Brain pericyte (primary cell): Measurements from ENCODE around the gene C1QBP.
"Not testable (repeated sequence)": the region's sequence is repeated elsewhere in the genome, so short reads cannot be mapped to it uniquely, and the experiment has no call there.

Experiments
- DNase-seq: peaks from one replicate; pipeline ENCODE4 v3.0.0-alpha.2; 2012; ENCODE audit warnings: low read depth, low spot score

The C1QBP gene

DNA sequence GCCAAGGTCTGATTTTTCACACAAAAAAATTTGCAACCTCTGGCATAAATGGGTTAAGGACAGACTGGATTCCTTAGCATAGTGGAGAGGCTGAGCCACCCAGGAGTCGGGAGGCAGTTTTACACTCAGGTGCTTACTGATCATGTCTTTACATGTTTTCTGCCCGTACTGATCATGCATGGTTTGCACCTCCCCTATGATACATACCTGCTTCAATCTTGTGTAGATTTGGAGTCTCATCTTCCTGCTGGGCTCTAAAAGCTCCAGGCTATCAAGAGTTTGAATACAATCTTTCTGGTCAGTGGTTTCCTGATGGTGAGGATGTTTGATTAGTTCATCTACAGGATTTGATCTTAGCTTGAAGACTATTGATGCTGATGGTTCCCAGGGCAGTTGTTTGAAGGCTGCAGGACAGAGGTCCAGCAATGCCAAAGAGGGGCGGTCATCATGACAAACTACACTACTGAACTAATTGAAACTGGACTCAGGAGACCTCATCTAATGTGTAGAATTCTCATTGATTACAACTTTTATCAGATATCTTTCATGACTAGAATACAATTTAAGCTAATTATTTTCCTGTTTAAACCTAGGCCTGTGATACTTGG, 6.9 kb downstream of the C1QBP start:
- DNase-seq: no peak

DNA sequence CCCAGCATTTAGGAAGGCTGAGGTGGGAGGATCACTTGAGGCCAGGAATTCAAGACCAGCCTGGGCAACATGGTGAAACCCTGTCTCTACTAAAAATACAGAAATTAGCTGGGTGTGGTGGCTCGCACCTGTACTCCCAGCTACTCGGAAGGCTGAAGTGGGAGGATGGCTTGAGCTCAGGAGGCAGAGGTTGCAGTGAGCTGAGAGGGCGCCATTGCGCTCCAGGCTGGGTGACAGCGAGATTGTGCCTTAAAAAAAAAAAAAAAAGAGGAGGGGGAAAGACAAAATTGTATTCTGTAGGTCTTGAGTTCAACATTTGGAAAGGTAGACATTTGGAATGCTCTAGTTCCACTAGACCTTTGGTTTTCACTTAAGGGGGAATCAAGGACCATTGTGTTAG, 7.7 kb downstream of the C1QBP start:
- DNase-seq: not testable (repeated sequence)

DNA sequence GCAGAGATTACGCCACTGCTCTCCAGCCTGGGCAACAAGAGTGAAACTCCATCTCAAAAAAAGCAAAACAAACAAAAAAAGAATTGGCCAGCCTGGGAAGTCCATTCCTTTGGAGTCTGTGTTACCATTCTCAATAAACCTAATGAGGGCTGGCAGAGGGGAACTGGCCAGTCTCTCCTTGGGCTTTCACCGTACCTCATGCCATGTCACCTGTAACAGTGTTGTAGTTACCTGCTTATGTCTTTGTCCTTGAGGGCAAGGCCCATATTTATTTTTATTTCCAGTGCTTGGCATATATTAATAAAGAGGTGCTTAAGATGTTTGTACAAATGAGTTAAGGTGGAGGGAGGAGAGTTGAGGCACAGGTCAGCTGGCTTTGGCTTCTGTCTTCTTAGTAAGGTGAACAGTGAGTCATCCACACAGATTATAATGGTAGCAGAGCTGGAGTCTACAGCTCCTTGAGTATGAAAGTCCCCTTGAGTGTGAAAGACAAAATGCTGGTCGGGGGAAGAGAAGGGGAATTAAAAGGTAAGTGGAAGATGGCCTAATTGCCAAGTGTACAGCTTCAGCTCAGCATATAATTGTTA, 8.4 kb downstream of the C1QBP start:
- DNase-seq: no peak

DNA sequence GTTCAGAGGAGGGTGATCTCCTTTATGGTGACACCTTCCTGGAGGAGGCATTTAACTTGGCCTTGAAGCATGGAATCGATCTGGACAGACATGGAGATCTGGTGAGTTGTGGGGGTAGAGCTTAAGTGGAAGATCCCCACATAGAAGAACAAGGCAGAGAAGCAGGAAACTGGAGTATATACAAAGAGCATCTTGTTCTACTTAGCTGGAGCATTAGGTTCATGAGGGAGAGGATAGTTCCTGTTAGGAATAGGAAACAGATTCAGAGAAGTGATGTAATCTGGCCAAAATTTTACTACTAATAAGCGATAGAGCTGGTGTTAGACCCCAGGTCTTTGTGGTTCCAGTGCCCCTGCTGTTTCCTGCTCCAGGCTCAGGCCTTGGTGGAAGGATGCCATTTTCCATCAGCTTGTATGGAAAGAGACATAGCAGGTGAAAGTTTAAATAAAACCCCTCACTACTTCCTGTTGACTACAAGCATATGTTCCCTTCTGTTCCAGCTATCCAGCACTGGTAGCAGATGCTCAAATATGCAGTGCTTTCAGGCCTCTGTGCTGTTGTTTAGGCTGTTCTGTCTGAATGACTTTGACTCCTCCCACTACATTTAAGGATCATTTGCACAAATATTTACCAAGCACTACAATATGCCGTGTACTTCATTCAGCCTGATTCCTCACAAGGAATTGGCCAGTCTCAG, 9.6 kb downstream of the C1QBP start:
- DNase-seq: no peak

DNA sequence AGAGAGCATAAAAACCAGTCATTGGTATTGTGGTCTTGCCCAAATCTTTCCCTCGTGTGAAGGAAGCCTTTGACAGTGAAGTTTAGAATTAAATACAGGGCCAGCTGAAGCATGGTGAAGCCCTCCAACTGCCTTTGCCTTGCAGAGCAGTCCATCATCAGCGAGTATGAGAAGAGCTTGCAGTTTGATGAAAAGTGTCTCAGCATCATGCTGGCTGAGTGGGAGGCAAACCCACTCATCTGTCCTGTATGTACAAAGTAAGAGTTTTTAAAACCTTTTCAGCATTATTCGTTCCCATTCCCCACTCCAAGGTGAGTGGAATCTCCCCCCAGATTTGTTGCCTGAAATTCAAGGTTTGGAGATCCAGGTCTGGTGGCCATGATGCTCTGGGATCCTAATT, 13.1 kb downstream of the C1QBP start:
- DNase-seq: no peak

DNA sequence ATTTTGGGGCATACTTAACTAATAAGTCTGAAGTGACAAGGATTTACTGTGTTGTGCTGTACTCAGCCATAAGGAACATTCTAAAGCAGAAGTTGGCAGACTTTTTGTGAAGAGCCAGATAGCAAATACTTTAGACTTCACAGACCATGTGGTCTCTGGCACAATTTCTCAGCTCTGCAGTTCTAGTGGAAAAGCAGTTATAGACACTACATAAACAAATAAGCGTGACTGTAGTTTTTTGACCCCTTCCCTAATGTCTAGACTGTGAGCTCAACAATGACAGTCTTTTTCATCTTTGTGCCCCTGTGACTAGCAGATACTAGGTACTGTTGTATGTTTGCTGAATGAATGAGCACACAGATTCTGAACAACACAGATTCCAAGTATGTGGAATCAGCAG, 14.0 kb downstream of the C1QBP start:
- DNase-seq: no peak

DNA sequence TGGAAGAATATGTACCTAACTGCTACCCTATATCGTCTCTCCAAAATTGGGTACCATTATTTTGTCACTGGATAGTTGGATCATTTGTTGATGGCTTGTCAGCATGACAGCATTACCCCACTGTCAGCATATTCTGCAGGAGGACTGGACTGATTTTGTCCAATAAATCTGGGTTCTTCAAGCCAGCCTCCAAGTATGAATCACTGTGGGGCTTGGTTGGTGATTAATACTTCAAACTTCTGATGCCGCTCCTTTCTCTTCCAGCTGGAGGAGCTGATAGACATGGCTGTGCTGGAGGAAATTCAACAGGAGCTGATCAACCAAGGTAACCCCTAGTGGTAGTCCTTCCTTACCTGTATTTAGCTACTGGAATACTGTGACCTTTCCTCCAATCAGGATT, 16.4 kb downstream of the C1QBP start:
- DNase-seq: no peak

DNA sequence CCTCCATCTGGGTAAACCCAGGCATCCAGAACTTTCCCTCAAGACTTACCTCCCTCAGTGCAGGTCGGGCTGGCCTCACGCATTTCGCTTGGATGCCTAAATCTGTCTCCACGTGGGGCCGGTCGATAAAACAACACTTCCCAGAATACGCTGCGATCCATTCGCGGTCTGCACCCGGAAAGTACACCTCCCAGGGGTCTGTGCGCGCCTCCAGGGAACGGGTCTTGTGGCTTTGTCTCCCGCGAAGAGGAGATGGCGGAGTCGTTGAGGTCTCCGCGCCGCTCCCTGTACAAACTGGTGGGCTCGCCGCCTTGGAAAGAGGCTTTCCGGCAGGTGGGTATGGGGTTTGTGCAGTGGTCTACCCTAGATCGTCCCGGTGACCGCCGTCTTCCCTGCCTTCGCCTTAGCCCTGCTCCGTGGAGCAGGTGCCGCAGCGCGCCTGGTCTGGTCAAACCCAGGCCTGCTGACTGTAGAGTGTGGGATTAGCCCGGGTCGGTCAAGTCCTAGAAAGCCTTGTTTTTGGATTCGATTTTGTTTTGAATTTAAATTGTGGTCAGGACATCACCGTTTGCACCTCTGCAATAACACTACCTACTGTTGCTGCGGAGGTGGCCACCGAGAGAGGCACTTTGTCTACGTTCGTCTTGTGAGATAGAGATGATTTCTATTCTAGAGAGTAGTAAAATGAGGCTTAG, 18.8 kb downstream of the C1QBP start, which contains the start of gene RPAIN:
TSS of gene RPAIN (plus strand) at position 224 of the 695 bp plus-strand sequence. CDS start at position 253, 29 bp downstream.
- DNase-seq: no peak

DNA sequence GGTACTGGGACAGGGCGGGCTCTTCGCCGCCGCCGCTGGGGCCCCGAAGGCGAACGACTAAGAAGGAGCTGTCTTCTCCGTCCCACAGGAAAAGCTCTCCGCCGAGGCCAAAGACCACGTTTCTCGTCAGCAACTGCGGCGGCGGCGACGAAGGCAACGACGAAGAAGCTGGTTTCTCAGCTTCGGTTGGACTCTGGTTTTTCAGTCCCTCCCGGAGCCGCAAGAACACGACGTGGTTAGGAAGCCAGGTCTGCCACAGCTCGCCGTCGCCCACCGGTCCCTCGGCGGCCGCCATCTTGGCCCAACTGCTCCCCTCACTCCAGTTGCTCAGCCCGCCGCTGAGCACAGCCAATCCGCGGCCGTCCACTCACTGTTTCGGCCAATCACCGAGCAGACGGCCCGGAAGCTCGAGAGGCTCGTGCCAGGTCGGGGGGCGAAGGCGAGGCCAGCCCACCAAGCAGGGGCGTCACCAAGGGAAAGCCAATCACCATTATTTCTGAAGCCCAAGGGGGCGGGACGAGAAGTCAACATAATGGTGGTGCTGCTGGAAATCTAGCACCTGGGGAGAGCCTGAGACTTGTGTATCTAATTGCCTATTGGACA, 19.5 kb downstream of the C1QBP start, which contains the start of gene NUP88:
TSS of gene NUP88 (minus strand) at position 307 of the 603 bp plus-strand sequence. CDS start at position 295, 12 bp downstream.
- peak; percentile 94 for DNase-seq

DNA sequence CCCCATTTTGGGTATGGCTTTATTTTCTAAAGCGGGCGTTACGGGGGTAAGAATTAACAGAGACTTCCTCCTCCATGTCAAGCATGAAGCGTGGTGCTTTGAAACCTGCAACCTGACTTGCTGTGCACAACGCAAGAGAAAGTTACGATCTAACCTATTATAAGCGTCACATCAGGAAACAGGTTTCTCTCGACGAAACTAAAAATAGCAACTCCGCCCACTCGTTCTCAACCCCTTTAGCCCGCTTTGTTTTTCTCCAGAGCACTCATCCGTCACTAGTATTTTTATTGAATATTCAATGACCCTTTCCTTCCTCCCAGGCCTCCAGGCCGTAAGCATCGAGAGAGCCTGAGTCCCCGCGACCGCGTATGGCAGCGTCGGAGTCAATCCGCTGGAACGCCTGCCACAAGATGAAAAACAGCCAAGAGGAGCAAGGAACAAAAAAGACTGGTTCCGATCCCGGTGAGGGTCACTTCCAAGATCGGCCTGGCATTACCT, 20.0 kb downstream of the C1QBP start:
- no peak for DNase-seq

DNA sequence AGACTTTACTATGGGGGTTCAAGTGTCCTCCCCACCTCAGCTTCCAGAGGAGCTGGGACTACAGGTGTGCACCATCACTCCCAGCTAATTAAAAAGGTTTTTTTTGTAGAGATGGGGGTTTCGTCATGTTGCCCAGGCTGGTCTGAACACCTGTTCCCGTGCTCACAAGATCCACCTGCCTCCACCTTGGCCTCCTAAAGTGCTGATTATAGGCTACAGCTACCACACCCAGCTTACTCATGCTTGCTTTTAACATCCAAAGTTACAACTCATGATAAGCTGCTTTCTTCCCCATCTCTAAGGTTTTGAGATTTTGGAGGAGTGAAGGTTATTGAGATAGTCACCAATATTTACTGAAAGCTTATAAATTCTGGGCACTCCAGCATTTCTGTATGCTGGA, 22.1 kb downstream of the C1QBP start:
- DNase-seq: no peak

DNA sequence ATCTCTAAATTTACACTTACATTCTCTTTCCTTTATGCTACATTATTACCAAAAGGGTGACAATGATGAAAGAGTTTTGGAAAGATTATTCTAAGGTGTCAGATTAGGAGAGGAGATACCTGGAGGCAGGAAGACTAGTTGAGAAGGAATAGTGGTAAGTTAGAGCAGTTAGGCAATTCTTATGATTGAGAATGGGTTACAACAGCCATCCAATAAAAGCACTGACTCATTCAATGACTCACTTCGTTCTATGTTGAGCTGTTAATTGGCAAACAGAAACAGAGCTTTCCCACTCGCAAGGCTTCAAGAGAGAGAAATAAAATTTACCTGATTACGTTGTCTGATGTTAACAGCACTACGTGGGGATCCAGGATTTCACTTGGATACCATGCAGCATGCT, 25.3 kb downstream of the C1QBP start:
- DNase-seq: no peak

DNA sequence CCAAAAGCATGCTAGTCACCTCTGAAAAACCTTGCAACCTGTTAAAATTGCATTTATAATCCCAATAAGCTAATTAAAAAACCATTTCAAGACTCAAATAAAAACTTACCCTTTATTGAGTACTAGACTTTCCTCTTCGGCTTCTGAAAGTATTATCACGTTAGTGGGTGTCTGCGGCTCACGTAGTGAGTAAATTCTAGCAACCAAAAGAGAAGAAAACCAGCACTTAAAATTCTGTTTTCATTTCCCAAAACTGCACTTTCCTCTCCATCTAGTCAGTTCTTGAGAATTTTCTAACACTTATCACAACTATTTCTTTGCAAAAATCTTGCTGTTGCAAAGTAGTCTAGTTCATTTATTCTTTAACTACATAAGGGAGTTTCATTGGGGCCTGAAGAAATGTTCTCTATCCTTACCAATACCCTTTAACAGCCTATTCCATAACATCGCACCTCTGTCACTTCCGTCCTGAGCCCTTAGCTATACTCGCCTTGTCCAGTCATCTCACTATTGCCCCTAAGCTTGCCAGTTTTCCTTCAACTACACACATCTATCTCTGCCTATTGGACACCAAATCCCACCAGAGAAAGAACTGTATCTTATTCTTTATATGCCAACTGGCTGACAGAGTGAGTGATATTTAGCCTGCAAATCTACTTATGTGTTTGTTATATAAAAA, 28.2 kb downstream of the C1QBP start:
- DNase-seq: no peak

DNA sequence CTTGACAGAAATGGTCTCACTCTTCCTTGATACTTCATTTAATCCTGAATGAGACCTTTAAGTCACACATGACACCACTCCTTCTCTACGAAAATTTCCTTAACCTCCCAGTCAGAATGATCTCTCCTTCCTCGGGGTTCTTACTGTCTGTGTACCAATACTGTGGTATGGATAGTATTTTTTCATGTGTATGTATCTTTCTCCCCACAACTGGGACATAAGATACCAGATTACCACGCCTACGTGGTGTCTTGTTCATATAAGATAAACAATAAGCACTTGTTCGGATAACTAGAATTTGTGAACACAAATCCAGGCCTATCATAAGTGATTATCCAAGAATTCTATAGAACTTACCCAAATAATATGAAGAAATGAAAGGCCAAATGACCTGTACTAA, 30.8 kb downstream of the C1QBP start:
- no peak for DNase-seq

DNA sequence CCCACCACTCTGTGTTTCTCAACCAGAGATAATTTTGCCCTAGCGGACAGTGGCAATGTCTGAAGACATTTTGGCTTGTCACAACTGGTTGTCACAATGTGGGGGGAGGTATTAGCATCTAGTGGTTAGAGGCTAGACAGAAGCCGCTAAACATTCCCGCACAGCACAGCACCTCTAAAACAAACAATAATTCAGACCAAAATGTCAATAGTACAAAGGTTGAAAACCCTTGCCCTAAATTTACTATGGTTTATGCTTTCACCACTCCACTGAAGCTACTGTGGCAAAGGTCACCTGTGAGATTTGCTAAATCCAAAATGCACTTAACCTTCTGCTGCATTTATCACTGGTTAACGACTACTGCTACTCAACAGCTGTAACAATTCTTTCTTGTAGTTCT, 33.6 kb downstream of the C1QBP start:
- DNase-seq: no peak

DNA sequence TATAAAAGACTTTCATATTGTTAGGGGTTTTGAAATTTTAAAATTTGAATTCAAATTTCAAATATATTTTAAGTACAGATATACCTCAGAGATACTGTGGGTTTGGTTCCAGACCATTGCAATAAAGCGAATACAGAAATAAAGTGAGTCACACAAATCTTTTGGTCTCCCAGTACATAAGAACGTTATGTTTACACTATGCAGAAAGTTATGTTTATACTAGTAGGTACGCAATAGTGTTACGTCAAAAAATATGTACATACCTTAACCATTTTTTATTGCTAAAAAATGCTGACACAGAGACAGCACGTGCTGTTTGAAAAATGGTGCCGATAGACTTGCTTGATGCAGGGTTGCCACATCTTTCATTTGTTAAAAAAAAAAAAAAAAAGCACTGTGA, 39.2 kb downstream of the C1QBP start:
- no peak for DNase-seq

DNA sequence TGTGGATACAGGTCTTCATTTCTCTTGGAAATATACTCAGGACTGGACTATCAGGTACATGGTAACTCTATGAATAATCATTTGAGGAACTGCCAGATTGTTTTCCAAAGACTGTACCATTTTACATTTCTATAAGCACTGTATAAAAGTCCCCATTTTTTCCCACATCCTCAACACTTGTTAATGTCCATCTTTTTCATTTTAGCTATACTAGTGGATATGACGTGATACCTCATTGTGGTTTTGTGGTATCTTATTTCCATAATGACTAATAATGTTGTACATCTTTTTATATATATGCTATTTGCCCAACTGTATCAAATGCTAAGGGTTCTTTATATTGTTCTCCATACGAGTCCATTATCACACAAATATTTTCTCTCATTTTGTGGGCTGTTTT, 42.3 kb downstream of the C1QBP start:
- DNase-seq: no peak

DNA sequence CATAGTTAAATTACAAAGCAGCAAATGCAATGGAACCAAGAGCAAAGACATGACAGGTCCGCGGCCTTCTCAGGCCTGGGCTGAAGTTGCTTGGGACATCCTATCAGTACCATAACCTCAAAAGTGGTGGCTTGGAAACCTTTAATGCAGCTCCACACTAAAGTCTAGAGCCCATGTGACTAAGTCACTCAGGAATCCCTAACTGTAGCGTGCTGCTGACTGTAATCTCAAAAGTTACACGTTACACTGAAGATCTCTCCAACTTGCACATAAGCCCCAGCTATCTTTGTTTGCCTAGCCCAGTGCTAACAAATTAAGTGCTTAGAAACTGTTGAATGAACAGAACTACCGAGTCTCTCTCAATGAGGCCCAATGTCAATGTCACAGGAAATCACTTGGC, 47.3 kb downstream of the C1QBP start:
- no peak for DNase-seq
